ENCODE results near the gene RABL2B.
"Not testable (repeated sequence)": the region's sequence is repeated elsewhere in the genome, so short reads cannot be mapped to it uniquely, and the experiment has no call there.

The RABL2B gene

GRCh38 chr22:50783033-50783879 is at the start of gene RABL2B:
TSS of gene RABL2B (minus strand) at chr22:50783636. CDS start at chr22:50782294, 1,342 bp downstream.
- DNase-seq (ENCODE audit: low spot score): peak; percentile 74

- not testable (repeated sequence) for DNase-seq (ENCODE audit: low spot score)
These were observed 3.5 kb upstream of the RABL2B start for GRCh38 chr22:50786936-50787335.

GRCh38 chr22:50785289-50785688 is 1.9 kb upstream of the RABL2B start:
- DNase-seq (ENCODE audit: low spot score): not testable (repeated sequence)

DNA sequence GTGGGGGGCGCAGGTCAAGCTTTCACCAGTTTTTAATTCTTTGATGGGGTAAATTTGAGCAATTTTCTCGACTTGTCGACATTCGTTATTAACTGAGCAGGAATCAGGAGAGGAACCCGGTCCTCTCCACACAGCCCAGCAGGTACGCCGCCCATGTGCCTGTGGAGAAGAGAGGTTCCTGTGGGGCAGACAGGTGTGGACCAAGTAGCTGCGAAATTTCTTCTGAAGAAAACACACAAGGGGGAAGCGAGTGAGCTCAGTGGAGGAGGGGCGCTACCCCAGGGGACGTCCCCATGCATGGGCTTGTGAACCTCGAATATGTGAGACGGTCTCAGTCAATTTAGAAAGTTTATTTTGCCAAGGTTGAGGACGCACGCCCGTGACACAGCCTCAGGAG is 442 bp upstream of the RABL2B start:
- DNase-seq (ENCODE audit: low spot score): not testable (repeated sequence)

DNA sequence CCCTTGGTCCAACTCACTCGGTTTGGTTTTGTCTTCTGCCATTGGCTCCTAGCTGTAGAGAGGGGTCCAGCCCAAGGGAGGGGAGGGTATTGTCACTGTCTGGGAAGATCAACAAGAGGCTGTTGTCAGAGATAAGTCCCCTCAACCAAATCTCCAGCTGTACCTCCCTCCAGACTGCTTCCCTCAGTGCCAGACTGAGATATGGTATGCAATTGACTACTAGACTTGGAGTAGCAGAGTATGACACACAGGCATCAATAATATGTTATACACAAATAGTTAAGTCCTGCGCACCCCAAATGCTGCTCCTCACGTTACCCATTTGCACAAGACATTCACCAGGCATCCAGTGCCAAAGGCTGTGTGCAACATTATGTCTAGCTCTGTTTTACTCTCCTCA is 1.2 kb downstream of the RABL2B start:
- DNase-seq (ENCODE audit: low spot score): not testable (repeated sequence)

DNA sequence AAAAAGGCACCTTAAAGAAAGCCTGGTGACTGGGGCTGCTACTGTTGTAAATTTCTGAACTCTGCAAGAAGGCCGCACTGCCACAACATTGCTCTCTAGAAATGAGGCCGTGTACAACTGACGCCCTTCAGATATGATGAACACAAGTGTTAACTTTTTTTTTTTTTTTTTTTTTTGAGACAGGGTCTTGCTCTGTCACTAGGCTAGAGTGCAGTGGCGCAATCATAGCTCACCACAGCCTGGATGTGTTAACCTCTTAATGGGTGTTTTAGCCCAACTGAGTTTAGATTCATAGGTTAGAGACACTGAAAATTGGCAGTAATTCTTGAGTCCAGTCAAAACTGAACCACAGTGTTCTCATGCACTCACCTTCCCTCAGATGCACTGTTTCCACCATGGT is 3.2 kb downstream of the RABL2B start:
- DNase-seq (ENCODE audit: low spot score): not testable (repeated sequence)

GRCh38 chr22:50777631-50778030 is 5.8 kb downstream of the RABL2B start:
- DNase-seq (ENCODE audit: low spot score): not testable (repeated sequence)

DNA sequence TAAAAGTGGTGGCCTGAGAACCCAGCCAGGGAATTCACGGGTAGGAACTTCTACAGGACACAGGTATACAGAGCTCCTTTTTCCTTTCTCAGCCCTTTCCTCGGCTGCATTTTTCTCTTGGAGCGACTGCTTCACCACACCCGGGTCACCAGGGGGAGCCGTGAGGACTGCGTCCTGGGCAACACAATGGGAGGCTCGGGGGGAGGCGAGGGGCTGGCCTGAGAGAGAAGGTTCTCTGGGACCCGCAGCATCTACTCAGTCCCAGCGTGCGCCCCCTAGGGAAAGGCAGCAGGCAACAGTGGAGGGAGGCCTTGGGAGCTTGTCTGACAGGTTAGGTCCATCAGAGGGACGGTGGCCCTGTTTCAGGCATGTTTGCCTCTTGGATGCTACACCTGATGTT is 8.3 kb downstream of the RABL2B start:
- peak; percentile 76 for DNase-seq (ENCODE audit: low spot score)

- not testable (repeated sequence) for DNase-seq (ENCODE audit: low spot score)
These were observed 19.1 kb downstream of the RABL2B start for GRCh38 chr22:50764288-50764687.

- DNase-seq (ENCODE audit: low spot score): not testable (repeated sequence)
These were observed 21.6 kb downstream of the RABL2B start for GRCh38 chr22:50761829-50762228.

- DNase-seq (ENCODE audit: low spot score): not testable (repeated sequence)
These were observed 23.7 kb downstream of the RABL2B start for GRCh38 chr22:50759597-50760341.

GRCh38 chr22:50756949-50757491 is 26.4 kb downstream of the RABL2B start:
- DNase-seq (ENCODE audit: low spot score): not testable (repeated sequence)

- not testable (repeated sequence) for DNase-seq (ENCODE audit: low spot score)
These were observed 27.0 kb downstream of the RABL2B start for GRCh38 chr22:50756406-50756805.

GRCh38 chr22:50755251-50755650 is 28.2 kb downstream of the RABL2B start:
- not testable (repeated sequence) for DNase-seq (ENCODE audit: low spot score)

DNA sequence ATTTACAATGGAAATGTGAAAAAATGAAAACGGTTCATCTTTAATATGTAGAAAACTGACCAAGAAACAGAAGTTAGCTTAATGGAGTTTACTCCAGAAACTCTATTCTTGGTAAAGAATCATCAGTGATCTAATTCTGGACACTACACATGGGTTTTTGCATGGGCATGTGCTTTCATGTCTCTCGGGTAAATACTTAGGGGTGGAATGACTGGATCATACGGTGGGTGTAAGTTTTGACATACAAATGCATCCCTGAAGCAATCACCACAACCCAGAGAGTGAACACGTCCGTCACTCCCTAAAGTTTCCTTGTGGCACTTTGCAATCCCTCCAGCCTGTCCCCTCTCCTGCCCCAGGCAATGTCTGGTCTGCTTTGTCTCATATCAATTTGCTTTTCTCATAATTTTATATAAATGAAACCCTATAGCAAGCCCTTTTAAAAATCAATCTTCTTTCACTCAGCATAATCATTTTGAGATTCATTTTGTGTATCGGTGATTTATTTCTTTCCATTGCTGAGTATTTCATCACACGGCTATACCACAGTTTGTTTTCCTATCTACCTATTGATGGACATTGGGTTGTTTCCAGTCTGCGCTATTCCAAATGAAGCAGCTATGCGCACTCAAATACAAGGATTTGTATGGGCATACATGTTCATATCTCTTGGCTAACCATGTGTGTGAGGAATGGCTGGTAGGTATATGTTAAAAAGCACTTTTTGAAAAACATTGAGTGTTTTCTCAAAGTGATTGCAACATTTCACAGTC is 33.9 kb downstream of the RABL2B start:
- not testable (repeated sequence) for DNase-seq (ENCODE audit: low spot score)

DNA sequence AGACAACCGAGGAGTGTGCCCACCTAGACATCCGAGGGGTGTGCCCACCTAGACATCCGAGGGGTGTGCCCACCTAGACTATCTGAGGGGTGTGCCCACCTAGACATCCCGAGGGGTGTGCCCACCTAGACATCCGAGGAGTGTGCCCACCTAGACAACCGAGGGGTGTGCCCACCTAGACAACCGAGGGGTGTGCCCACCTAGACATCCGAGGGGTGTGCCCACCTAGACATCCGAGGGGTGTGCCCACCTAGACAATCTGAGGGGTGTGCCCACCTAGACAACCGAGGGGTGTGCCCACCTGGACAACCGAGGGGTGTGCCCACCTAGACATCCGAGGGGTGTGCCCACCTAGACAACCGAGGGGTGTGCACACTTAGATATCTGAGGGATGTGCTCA is 34.8 kb downstream of the RABL2B start:
- not testable (repeated sequence) for DNase-seq (ENCODE audit: low spot score)

GRCh38 chr22:50747521-50747920 is 35.9 kb downstream of the RABL2B start:
- DNase-seq (ENCODE audit: low spot score): not testable (repeated sequence)

DNA sequence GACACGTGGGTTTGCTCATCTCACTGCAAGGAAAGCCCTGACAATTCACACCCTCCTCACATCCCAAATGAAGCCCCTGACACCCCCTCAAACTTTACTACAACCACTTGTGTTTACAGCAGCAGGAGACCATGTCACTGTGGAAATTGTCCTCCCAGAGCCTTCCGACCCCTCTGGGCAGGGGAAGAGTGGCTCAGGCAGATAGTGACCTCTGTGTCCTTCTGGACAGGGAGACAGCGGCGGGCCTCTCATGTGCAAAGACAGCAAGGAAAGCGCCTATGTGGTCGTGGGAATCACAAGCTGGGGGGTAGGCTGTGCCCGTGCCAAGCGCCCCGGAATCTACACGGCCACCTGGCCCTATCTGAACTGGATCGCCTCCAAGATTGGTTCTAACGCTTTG is 39.0 kb downstream of the RABL2B start:
- not testable (repeated sequence) for DNase-seq (ENCODE audit: low spot score)

DNA sequence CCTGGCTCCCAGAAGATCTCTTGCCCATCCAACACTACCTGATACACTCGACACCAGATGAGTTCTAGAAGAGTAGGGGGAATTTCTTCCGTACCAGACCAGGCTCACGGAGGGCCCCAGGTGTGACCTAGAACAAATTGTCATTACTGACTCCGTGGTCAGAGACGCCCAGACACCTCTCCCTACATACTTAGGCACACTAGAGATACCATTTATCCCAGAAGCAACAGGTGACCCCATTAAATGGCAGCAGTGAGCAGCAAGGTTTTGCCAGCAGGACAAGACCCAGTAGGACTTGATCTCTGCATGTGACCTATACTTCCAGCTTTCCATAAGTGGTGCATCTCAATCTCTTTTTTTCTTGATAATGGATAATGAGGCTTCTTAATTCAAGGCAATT is 42.7 kb downstream of the RABL2B start:
- not testable (repeated sequence) for DNase-seq (ENCODE audit: low spot score)

- no peak for DNase-seq (ENCODE audit: low spot score)
These were observed 43.5 kb downstream of the RABL2B start for GRCh38 chr22:50739894-50740293.

GRCh38 chr22:50739279-50739691 is 44.2 kb downstream of the RABL2B start:
- DNase-seq (ENCODE audit: low spot score): no peak
